PC-9 (cell line): ENCODE results near the gene SLC10A7.

Source experiments
- EZH2 ChIP-seq: fragments of 200-600 bp; sonication (generic); IDR thresholded peaks from 2 replicates; pipeline ENCODE4 v1.8.0; 2017; ENCODE audit warnings: antibody characterized with exemption, low read depth
- TF ChIP-seq, protein P1 (sequence below): fragments of 200-600 bp; sonication (generic); conservative IDR thresholded peaks from 2 replicates; pipeline ENCODE4 v1.6.1; 2017; ENCODE audit warnings: mixed run types, antibody characterized with exemption, mild to moderate bottlenecking, moderate library complexity

- no peak for TF ChIP-seq EZH2
- TF ChIP-seq, protein P1, sequence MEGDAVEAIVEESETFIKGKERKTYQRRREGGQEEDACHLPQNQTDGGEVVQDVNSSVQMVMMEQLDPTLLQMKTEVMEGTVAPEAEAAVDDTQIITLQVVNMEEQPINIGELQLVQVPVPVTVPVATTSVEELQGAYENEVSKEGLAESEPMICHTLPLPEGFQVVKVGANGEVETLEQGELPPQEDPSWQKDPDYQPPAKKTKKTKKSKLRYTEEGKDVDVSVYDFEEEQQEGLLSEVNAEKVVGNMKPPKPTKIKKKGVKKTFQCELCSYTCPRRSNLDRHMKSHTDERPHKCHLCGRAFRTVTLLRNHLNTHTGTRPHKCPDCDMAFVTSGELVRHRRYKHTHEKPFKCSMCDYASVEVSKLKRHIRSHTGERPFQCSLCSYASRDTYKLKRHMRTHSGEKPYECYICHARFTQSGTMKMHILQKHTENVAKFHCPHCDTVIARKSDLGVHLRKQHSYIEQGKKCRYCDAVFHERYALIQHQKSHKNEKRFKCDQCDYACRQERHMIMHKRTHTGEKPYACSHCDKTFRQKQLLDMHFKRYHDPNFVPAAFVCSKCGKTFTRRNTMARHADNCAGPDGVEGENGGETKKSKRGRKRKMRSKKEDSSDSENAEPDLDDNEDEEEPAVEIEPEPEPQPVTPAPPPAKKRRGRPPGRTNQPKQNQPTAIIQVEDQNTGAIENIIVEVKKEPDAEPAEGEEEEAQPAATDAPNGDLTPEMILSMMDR: no peak
Measured at GRCh38 chr4:146524663-146525062, 2.9 kb upstream of the SLC10A7 start.
